GM12878 (cell line): ENCODE measurements around the gene ZWINT. TPM values are rescaled to one million over a fixed set of nuclear protein-coding genes. Genes with fewer than 3 reads are reported as not detected.

ENCODE experiments used
- ATAC-seq: fragments of 200-7000 bp; cut with Tn5 transposase; 3 replicates; pipeline ENCODE4 v1.9.1; 2020; ENCODE audit warnings: mild to moderate bottlenecking, moderate library complexity
- BruUV-seq: library from RNA; stranded (reverse); fragments of 400-500 nt; replicated peaks from 2 replicates; lab custom pipeline; 2021; lab: Mats Ljungman, UMichigan
- CTCF ChIA-PET: fragments of 300-600 bp; sonication (Branson Sonifier 250); formaldehyde crosslinking; extraction: SDS; loops from one replicate; lab custom pipeline; 2021; ENCODE audit warnings: inconsistent platforms; lab: Yijun Ruan, JAX
- POLR2A ChIA-PET: fragments of 350-600 bp; formaldehyde crosslinking; extraction: SDS; loops from one replicate; lab custom pipeline; 2021; ENCODE audit warnings: inconsistent platforms; lab: Charles Lee
- RAD21 ChIA-PET: fragments of 300-600 bp; sonication (Branson Sonifier 250); formaldehyde crosslinking; loops from one replicate; lab custom pipeline; 2023; ENCODE audit warnings: antibody characterized with exemption; ENCODE audit not compliant: unreplicated experiment; lab: Charles Lee
- SMC1A ChIA-PET: fragments of 300-600 bp; sonication (Branson Sonifier 250); formaldehyde crosslinking; loops from one replicate; lab custom pipeline; 2023; ENCODE audit not compliant: unreplicated experiment, uncharacterized antibody; lab: Charles Lee
- DNase-seq: peaks from one replicate; pipeline ENCODE4 v3.0.0-alpha.2; 2011; ENCODE audit warnings: low read depth, low spot score
- FAIRE-seq: peaks from 3 replicates; lab custom pipeline; 2011; peaks lifted over from hg19 to GRCh38; lab: Jason Lieb, UNC
- H2AFZ ChIP-seq: 2 replicates; pipeline ENCODE4 v1.6.0; 2011; ENCODE audit warnings: low read depth, low read length, control low read depth; ENCODE audit not compliant: control insufficient read depth
- H3K27ac ChIP-seq: 2 replicates; pipeline ENCODE4 v1.5.1; 2011; ENCODE audit warnings: control low read depth; ENCODE audit not compliant: control insufficient read depth, insufficient read depth
- H3K27me3 ChIP-seq, 2 experiments: replicated peaks in 1 of 2; 2 replicates each; pipeline versions ENCODE4 v1.6.0 to v1.6.1; 2011; ENCODE audit warnings: low read length in 1 of 2; ENCODE audit not compliant: control insufficient read depth in 2 of 2, insufficient read depth in 2 of 2
- H3K36me3 ChIP-seq, 2 experiments: 2 replicates each; pipeline ENCODE4 v1.5.1; 2011; ENCODE audit warnings: low read length in 1 of 2; ENCODE audit not compliant: control insufficient read depth in 2 of 2, insufficient read depth in 2 of 2
- H3K4me1 ChIP-seq: 2 replicates; pipeline ENCODE4 v1.6.1; 2011; ENCODE audit warnings: mild to moderate bottlenecking, low read length, moderate library complexity, mixed read lengths; ENCODE audit not compliant: control insufficient read depth, insufficient read depth
- H3K4me2 ChIP-seq: 2 replicates; pipeline ENCODE4 v1.6.0; 2011; ENCODE audit warnings: control low read depth; ENCODE audit not compliant: control insufficient read depth, insufficient read depth
- H3K4me3 ChIP-seq: fragments of 200-600 bp; sonication (generic); 2 replicates; pipeline ENCODE4 v1.5.1; 2016
- H3K79me2 ChIP-seq: 2 replicates; pipeline ENCODE4 v1.6.0; 2011; ENCODE audit warnings: low read length; ENCODE audit not compliant: control insufficient read depth, insufficient read depth
- H3K9ac ChIP-seq: 2 replicates; pipeline ENCODE4 v1.8.0; 2011; ENCODE audit warnings: low read length, control low read depth, mixed read lengths; ENCODE audit not compliant: control insufficient read depth, insufficient read depth
- H3K9me3 ChIP-seq: replicated peaks from 3 replicates; pipeline ENCODE4 v1.5.1; 2011; ENCODE audit warnings: mild to moderate bottlenecking, low read length; ENCODE audit not compliant: control insufficient read depth, insufficient read depth
- H4K20me1 ChIP-seq: 2 replicates; pipeline ENCODE4 v1.6.0; 2011; ENCODE audit not compliant: control insufficient read depth, insufficient read depth
- BMI1 ChIP-seq: fragments of 450-650 bp; IDR thresholded peaks from 2 replicates; pipeline ENCODE4 v1.6.1; 2016; ENCODE audit warnings: mild to moderate bottlenecking, moderate library complexity, borderline replicate concordance
- RB1 ChIP-seq: fragments of 450-650 bp; formaldehyde crosslinking; IDR thresholded peaks from 2 replicates; pipeline ENCODE4 v1.6.1; 2017; ENCODE audit warnings: mild to moderate bottlenecking, borderline replicate concordance
- SMAD5 ChIP-seq: IDR thresholded peaks from 2 replicates; pipeline ENCODE4 v1.6.1; 2016; ENCODE audit warnings: antibody characterized with exemption, low read depth
- SPI1 ChIP-seq: IDR thresholded peaks from 2 replicates; pipeline ENCODE4 v1.6.1; 2011; ENCODE audit warnings: low read depth, mild to moderate bottlenecking, low read length, moderate library complexity, borderline replicate concordance; ENCODE audit not compliant: insufficient read depth
- TARDBP ChIP-seq: IDR thresholded peaks from 2 replicates; pipeline ENCODE4 v1.6.1; 2016; ENCODE audit warnings: borderline replicate concordance
- TCF7 ChIP-seq: IDR thresholded peaks from 2 replicates; pipeline ENCODE4 v1.6.1; 2014; ENCODE audit warnings: antibody characterized with exemption, borderline replicate concordance
- ZNF207 ChIP-seq: fragments of 450-650 bp; IDR thresholded peaks from 2 replicates; pipeline ENCODE4 v1.6.1; 2014; ENCODE audit warnings: antibody characterized with exemption, mild to moderate bottlenecking, borderline replicate concordance
- WGBS: methylation state at CpG from one replicate; pipeline ENCODE4 v1.1.6; 2016; ENCODE audit warnings: low lambda C conversion rate; ENCODE audit not compliant: insufficient replicate concordance, insufficient coverage; ENCODE audit errors: missing lambda C conversion rate; 5-methylcytosine and 5-hydroxymethylcytosine counted together
- in situ Hi-C: fragments of 300-500 bp; cut with MboI; formaldehyde crosslinking; loops from 9 replicates; pipeline ENCODE4 v1.14.3; 2018; ENCODE audit warnings: mixed read lengths
- intact Hi-C: fragments of 100-400 bp; cut with micrococcal nuclease; formaldehyde crosslinking; loops from one replicate; pipeline ENCODE4 v1.14.2; 2022; ENCODE audit not compliant: unreplicated experiment
- polyA plus RNA-seq, 11 experiments: library from polyadenylated mRNA; depleted of rRNA in 4 of 11; unstranded in 6 of 11; stranded (reverse) in 5 of 11; fragments of >200 nt; fragmentation: Nextera tagmentation in 4 of 11; fragmentation: Illumina TruSeq in 1 of 11; extraction: Ambion mirVana in 4 of 11; extraction: Trizol in 1 of 11; gene quantifications; 1 replicate in 1 of 11; 2 replicates in 10 of 11; pipeline versions ENCODE4 v1.2.1 to v1.2.3, GENCODE V29; 2011 to 2016; ENCODE audit warnings: inconsistent platforms in 2 of 11, missing spikeins in 2 of 11, low read depth in 1 of 11
- total RNA-seq, 4 experiments: library from RNA; depleted of rRNA in 3 of 4; stranded (reverse); fragments of >200 nt in 3 of 4; fragmentation: Illumina TruSeq in 1 of 4; extraction: Trizol in 1 of 4; gene quantifications; 2 replicates each; pipeline versions ENCODE4 v1.2.1 to v1.2.3, GENCODE V29; 2013 to 2021
- TF ChIP-seq, protein P1 (sequence below): IDR thresholded peaks from 2 replicates; pipeline ENCODE4 v1.6.1; 2012; ENCODE audit warnings: low read length, inconsistent platforms
- TF ChIP-seq, protein P2 (sequence below), 3 experiments: IDR thresholded peaks in 2 of 3; conservative IDR thresholded peaks in 1 of 3; 2 replicates each; pipeline ENCODE4 v1.5.1; 2011; ENCODE audit warnings: low read depth in 3 of 3, low read length in 3 of 3, mild to moderate bottlenecking in 3 of 3, control low read depth in 2 of 3, moderate library complexity in 2 of 3, inconsistent platforms in 1 of 3, mixed read lengths in 1 of 3; ENCODE audit not compliant: control insufficient read depth in 2 of 3, insufficient read depth in 1 of 3; ENCODE audit errors: extremely low read depth in 1 of 3

Gene ZWINT
- total and polyA plus RNA-seq, 10 of the 15 experiments (the other 5 are each of a cell fraction or from before 2014, with no cell fraction given), result 98.7 to 324 (median 138) TPM

DNA sequence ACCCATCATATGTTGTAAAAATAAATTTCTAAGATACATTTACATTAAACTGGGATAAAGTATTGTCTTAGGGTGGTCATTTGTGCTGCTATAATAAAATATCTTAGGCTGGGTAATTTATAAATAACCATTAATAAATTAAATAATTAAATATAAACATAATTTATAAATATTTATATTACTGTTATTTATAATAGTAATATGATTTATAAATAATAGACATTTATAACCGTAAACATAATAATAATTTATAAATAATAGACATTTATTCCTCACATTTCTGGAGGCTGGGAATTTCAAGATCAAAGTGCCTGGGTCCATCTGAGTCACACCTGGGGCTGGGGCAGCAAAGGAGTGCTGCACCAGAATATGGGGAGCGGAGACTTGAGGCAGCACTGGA is 31.1 kb downstream of the ZWINT start:
- DNase-seq (no peak), FAIRE-seq (no peak)
- H2AFZ ChIP-seq, result no peak overlapping the region
- RAD21 ChIA-PET, result no interaction called here
- 50% methylated on average over 2 of the region's 2 CpGs for WGBS
- no peak overlapping the region for H3K27ac ChIP-seq
- POLR2A ChIA-PET, result no interaction called here
- intact Hi-C loops, result no loop called here
- no peak overlapping the region for H3K4me3 ChIP-seq
- TF ChIP-seq ZNF207 (no peak), BMI1 (no peak), RB1 (no peak), TCF7 (no peak), SPI1 (no peak)
- TF ChIP-seq, all 136 proteins: peak for 0
- Histone ChIP-seq H3K9me3 (no peaks in the 10 kb centered on the region), H4K20me1 (no peaks in the 10 kb centered on the region), H3K4me2 (no peak overlapping the region), H3K27me3 (no peaks in the 10 kb centered on the region), H3K79me2 (no peaks in the 10 kb centered on the region), H3K9ac (no peak overlapping the region), H3K4me1 (no peaks in the 10 kb centered on the region), H3K36me3 (no peaks in the 10 kb centered on the region)
- ChIA-PET SMC1A (no interaction called here), CTCF (no interaction called here)
- ATAC-seq, result no peak
- no TSS peak for BruUV-seq
- in situ Hi-C loops, result no loop called here

DNA sequence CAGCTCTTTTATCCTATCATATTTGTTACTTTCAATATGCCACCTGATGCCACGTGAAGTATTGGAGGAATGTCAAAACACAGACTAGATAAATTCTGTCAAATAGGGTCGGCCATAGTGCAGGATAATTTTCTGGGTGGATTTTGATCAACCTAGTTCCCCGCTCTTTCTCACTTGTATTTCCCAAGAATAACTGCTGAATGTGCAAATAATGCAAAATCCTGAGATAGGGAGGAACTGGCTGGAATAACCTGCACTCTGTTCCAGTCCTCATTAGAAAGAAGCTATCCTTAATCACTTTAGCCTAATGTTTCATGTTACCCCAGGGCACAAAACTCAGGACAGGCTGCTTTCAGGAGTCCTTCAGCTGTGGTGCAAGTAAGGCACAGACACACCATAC is 33.9 kb downstream of the ZWINT start:
- H3K4me3 ChIP-seq, result no peak overlapping the region
- BruUV-seq, result no TSS peak
- POLR2A ChIA-PET, result no interaction called here
- no peak overlapping the region for H2AFZ ChIP-seq
- WGBS, result 40% methylated on average over 3 of the region's 3 CpGs
- no peak overlapping the region for H3K27ac ChIP-seq
- CTCF ChIA-PET, result interaction anchor here (0.7 to 1.7 kb wide), 4 partner anchors 9 to 183 kb away, joined by 3 to 4 read pairs (median 3); no protein-coding TSS in a partner anchor
- no peaks in the 10 kb centered on the region for H4K20me1 ChIP-seq
- SMC1A ChIA-PET, result interaction anchor here (0.5 to 1.9 kb wide), 6 partner anchors 10 to 97 kb away, joined by 3 to 6 read pairs (median 4); no protein-coding TSS in a partner anchor
- intact Hi-C loops (no loop called here), in situ Hi-C loops (no loop called here)
- no peak for FAIRE-seq
- no peaks in the 10 kb centered on the region for H3K9me3 ChIP-seq
- no peaks in the 10 kb centered on the region for H3K79me2 ChIP-seq
- no peaks in the 10 kb centered on the region for H3K36me3 ChIP-seq
- H3K9ac ChIP-seq, result no peak overlapping the region
- RAD21 ChIA-PET, result no interaction called here
- H3K4me2 ChIP-seq, result no peak overlapping the region
- DNase-seq, result no peak
- no peak for ATAC-seq
- H3K4me1 ChIP-seq, result no peaks in the 10 kb centered on the region
- TF ChIP-seq, protein P1, sequence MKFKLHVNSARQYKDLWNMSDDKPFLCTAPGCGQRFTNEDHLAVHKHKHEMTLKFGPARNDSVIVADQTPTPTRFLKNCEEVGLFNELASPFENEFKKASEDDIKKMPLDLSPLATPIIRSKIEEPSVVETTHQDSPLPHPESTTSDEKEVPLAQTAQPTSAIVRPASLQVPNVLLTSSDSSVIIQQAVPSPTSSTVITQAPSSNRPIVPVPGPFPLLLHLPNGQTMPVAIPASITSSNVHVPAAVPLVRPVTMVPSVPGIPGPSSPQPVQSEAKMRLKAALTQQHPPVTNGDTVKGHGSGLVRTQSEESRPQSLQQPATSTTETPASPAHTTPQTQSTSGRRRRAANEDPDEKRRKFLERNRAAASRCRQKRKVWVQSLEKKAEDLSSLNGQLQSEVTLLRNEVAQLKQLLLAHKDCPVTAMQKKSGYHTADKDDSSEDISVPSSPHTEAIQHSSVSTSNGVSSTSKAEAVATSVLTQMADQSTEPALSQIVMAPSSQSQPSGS, result no peak
- TF ChIP-seq, protein P2, sequence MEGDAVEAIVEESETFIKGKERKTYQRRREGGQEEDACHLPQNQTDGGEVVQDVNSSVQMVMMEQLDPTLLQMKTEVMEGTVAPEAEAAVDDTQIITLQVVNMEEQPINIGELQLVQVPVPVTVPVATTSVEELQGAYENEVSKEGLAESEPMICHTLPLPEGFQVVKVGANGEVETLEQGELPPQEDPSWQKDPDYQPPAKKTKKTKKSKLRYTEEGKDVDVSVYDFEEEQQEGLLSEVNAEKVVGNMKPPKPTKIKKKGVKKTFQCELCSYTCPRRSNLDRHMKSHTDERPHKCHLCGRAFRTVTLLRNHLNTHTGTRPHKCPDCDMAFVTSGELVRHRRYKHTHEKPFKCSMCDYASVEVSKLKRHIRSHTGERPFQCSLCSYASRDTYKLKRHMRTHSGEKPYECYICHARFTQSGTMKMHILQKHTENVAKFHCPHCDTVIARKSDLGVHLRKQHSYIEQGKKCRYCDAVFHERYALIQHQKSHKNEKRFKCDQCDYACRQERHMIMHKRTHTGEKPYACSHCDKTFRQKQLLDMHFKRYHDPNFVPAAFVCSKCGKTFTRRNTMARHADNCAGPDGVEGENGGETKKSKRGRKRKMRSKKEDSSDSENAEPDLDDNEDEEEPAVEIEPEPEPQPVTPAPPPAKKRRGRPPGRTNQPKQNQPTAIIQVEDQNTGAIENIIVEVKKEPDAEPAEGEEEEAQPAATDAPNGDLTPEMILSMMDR (IDR thresholded peaks at IDR 0.05 in 2 of 3, conservative IDR thresholded peaks at IDR 0.05 in 1 of 3; ENCODE audit: control insufficient read depth in 2 of 3, extremely low read depth in 1 of 3, insufficient read depth in 1 of 3, low read depth in 3 of 3, low read length in 3 of 3), result no peak
- TF ChIP-seq TARDBP, result no peak
- no peak for TF ChIP-seq SMAD5
- no peaks in the 10 kb centered on the region; a peak in 1 of 4 replicates for H3K27me3 ChIP-seq
